Left ventricle myocardium superior (tissue), 1 donor: ENCODE data around the gene RIN3. TPM values are rescaled to one million over a fixed set of nuclear protein-coding genes. Genes with fewer than 3 reads are reported as not detected.
A peak's percentile ranks its signal among the peaks of the same experiment; 100 is the strongest.

Experiments
- ATAC-seq: fragments of 200-7000 bp; cut with Tn5 transposase; one replicate; pipeline ENCODE4 v1.9.1; 2020; ENCODE audit warnings: mild to moderate bottlenecking, moderate library complexity
- DNase-seq: peaks from one replicate; pipeline ENCODE4 v3.0.0-alpha.2; 2020
- intact Hi-C: fragments of 100-400 bp; cut with micrococcal nuclease; formaldehyde crosslinking; loops from one replicate; pipeline ENCODE4 v1.11.0; 2022
- total RNA-seq: library from RNA; stranded (reverse); fragmentation: NEBNext Ultra II Directional; extraction: Animal tissue kit (Norgen Biotek cat#: 25700); gene quantifications from one replicate; pipeline ENCODE4 v1.2.1, GENCODE V29; 2021
- donor health status: DM: no; HTN: yes; CAD: no; lungs with severe emphysema.

Gene RIN3
- total RNA-seq, 1 donor from 2014 or later = 14.7 TPM

- intact Hi-C loops = no loop called here
- DNase-seq (no peak), ATAC-seq (no peak)
Measured at GRCh38 chr14:92710001-92710341, 196.4 kb downstream of the RIN3 start.

- intact Hi-C loops = no loop called here
- DNase-seq = no peak
- ATAC-seq = no peak
Measured at GRCh38 chr14:92711976-92712653, 198.5 kb downstream of the RIN3 start.

GRCh38 chr14:92712654-92713051, 199.1 kb downstream of the RIN3 start:
- ATAC-seq (no peak), DNase-seq (no peak)
- intact Hi-C loops = no loop called here

GRCh38 chr14:92714739-92715307, 201.2 kb downstream of the RIN3 start:
- intact Hi-C loops = loop anchor here (2.0 kb wide), 1 partner anchor 68 kb away; no protein-coding TSS in a partner anchor
- ATAC-seq (peak; percentile 80), DNase-seq (peak; percentile 88)

GRCh38 chr14:92716131-92716530, 202.6 kb downstream of the RIN3 start:
- no peak for ATAC-seq
- intact Hi-C loops = no loop called here

GRCh38 chr14:92717571-92718042, 204.0 kb downstream of the RIN3 start:
- DNase-seq (no peak), ATAC-seq (no peak)
- intact Hi-C loops = no loop called here

More at GRCh38 chr14:92716131-92716530, 202.6 kb downstream of the RIN3 start:
- DNase-seq = no peak

- no peak for ATAC-seq
- intact Hi-C loops = no loop called here
- DNase-seq = no peak
Measured at GRCh38 chr14:92718664-92719063, 205.1 kb downstream of the RIN3 start.

- intact Hi-C loops = no loop called here
- ATAC-seq (peak; percentile 61), DNase-seq (no peak)
Measured at GRCh38 chr14:92719421-92719820, 205.8 kb downstream of the RIN3 start.

GRCh38 chr14:92719890-92720323, 206.3 kb downstream of the RIN3 start:
- intact Hi-C loops = no loop called here
- DNase-seq = no peak
- peak; percentile 45 for ATAC-seq

- intact Hi-C loops = no loop called here
- DNase-seq = peak; percentile 60
Measured at GRCh38 chr14:92724516-92725340, 211.1 kb downstream of the RIN3 start.

GRCh38 chr14:92726135-92726932, 212.8 kb downstream of the RIN3 start:
- intact Hi-C loops = no loop called here
- ATAC-seq = peak; percentile 27

More at GRCh38 chr14:92724516-92725340, 211.1 kb downstream of the RIN3 start:
- peak; percentile 90 for ATAC-seq

GRCh38 chr14:92726933-92727262, 213.3 kb downstream of the RIN3 start:
- ATAC-seq (no peak), DNase-seq (no peak)
- intact Hi-C loops = no loop called here

More at GRCh38 chr14:92726135-92726932, 212.8 kb downstream of the RIN3 start:
- peak; percentile 55 for DNase-seq

- DNase-seq = no peak
- intact Hi-C loops = no loop called here
- ATAC-seq = peak; percentile 7
Measured at GRCh38 chr14:92728759-92729364, 215.3 kb downstream of the RIN3 start.

- DNase-seq (no peak), ATAC-seq (no peak)
- intact Hi-C loops = no loop called here
Measured at GRCh38 chr14:92729634-92730358, 216.2 kb downstream of the RIN3 start.

- ATAC-seq (no peak), DNase-seq (no peak)
- intact Hi-C loops = no loop called here
Measured at GRCh38 chr14:92731622-92732115, 218.1 kb downstream of the RIN3 start.

GRCh38 chr14:92733007-92733406, 219.4 kb downstream of the RIN3 start:
- peak; percentile 72 for ATAC-seq
- intact Hi-C loops = no loop called here

GRCh38 chr14:92734618-92735017, 221.0 kb downstream of the RIN3 start:
- intact Hi-C loops = no loop called here
- no peak for DNase-seq
- ATAC-seq = no peak

More at GRCh38 chr14:92733007-92733406, 219.4 kb downstream of the RIN3 start:
- DNase-seq = no peak

GRCh38 chr14:92735344-92735743, 221.8 kb downstream of the RIN3 start:
- no peak for ATAC-seq
- no peak for DNase-seq
- intact Hi-C loops = no loop called here
